Motor neuron (in vitro differentiated cells): ENCODE results near the gene PRSS33. TPM values are rescaled to one million over a fixed set of nuclear protein-coding genes. Genes with fewer than 3 reads are reported as not detected.
A peak's percentile ranks its signal among the peaks of the same experiment; 100 is the strongest.

Experiments used
- ATAC-seq, 8 experiments: fragments of 200-7000 bp; cut with Tn5 transposase; replicated peaks in 6 of 8; 2 replicates each; pipeline ENCODE4 v1.8.0; 2021; ENCODE audit warnings: mild to moderate bottlenecking in 8 of 8, moderate library complexity in 8 of 8
- H3K27ac ChIP-seq, 2 donors: fragments of 250-450 bp; sonication (Bioruptor Pico); 2 replicates each; pipeline ENCODE4 v1.9.0; 2021; ENCODE audit warnings: antibody characterized with exemption in 2 of 2, mild to moderate bottlenecking in 2 of 2, moderate library complexity in 1 of 2
- H3K4me1 ChIP-seq, 2 donors: fragments of 250-450 bp; sonication (Bioruptor Pico); replicated peaks in 1 of 2; 2 replicates each; pipeline ENCODE4 v1.6.1; 2021; ENCODE audit warnings: antibody characterized with exemption in 2 of 2, mild to moderate bottlenecking in 2 of 2, moderate library complexity in 1 of 2
- H3K4me3 ChIP-seq, 5 donors: fragments of 250-450 bp; sonication (Bioruptor Pico); 2 replicates each; pipeline ENCODE4 v1.9.0; 2021; ENCODE audit warnings: antibody characterized with exemption in 5 of 5, mild to moderate bottlenecking in 5 of 5, moderate library complexity in 4 of 5
- WGBS, 10 experiments: fragments of 450-650 bp; shearing (Covaris generic); methylation state at CpG; one replicate each; pipeline ENCODE4 v1.0.0; 2022; 5-methylcytosine and 5-hydroxymethylcytosine counted together
- in situ Hi-C, 9 experiments: fragments of 400-800 bp; cut with MboI; loops; one replicate each; pipeline ENCODE4 v1.15.0; 2021; ENCODE audit warnings: low sequenced_read_pairs in 9 of 9, low pct_unique_long_range_greater_than_20kb in 2 of 9; ENCODE audit not compliant: unreplicated experiment in 9 of 9
- total RNA-seq, 8 experiments: library from RNA; unstranded; fragments of 300-600 nt; gene quantifications; 2 replicates each; pipeline versions ENCODE4 v1.2.3 to v1.2.4, GENCODE V29; 2022

Gene PRSS33
- total RNA-seq, 8 experiments from 2014 or later: 0.22 to 0.51 (median 0.33) TPM; not detected in 4

DNA sequence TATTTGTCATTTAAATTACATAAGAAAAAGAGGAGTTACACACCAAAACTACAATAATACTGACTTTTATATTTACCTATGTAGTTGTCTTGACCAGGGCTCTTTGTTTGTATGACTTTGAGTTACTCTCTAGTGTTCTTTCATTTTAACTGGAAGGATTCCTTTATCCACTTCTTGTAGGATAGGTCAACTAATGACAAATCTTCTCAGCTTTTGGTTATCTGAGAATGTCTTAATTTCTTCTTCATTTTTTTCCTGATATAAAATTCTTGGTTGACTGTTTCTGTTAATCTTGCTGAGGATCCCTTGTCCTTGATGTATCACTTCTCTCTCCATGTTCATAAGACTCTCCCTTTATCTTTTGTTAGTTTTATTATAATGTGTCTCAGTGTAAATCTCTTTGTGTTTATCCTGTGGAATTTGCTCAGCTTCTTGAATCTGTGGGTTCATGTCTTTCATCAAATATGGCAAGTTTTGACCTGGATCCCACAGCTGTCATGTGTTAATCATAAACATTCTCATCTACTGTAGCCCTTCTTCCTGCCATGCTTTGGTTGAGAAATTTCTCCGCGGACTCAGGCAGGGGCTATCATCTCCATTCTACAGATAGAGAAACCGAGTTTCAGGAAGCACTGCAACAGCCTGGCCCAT is 16.3 kb upstream of the PRSS33 start:
- H3K4me1 ChIP-seq: no peaks in the 10 kb centered on the region
- no peak overlapping the region for H3K4me3 ChIP-seq
- ATAC-seq: no peak
- in situ Hi-C loops: no loop called here
- WGBS, 10 experiments: 20 to 92% (median 67%) methylated on average over 1 to 3 of the region's 3 CpGs; no CpG with 5 or more reads in 3 of the 10 experiments
- H3K27ac ChIP-seq: no peak overlapping the region

DNA sequence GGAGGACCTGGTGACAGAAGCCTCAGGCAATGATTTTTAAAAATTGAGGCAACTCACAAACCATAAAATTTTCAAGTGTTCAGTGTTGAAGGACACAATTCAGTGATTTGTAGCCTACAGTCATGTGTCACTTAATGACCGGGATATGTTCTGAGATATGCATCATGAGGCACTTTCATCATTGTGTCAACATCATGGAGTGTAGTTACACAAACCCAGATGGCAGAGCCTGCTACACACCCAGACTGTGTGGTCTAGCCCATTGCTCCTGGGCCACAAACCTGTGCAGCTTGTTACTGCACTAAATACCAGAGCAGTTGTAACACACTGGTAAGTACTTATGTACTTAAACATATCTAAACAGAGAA is 12.5 kb upstream of the PRSS33 start:
- Histone ChIP-seq H3K4me1 (no peaks in the 10 kb centered on the region), H3K4me3 (no peak overlapping the region), H3K27ac (no peak overlapping the region)
- WGBS, 10 experiments: 80 to 100% (median 100%) methylated on average over 1 of the region's 1 CpG; no CpG with 5 or more reads in 6 of the 10 experiments
- in situ Hi-C loops: no loop called here
- peak in 3 of 8 experiments; percentile 69 to 96 (median 85) for ATAC-seq

DNA sequence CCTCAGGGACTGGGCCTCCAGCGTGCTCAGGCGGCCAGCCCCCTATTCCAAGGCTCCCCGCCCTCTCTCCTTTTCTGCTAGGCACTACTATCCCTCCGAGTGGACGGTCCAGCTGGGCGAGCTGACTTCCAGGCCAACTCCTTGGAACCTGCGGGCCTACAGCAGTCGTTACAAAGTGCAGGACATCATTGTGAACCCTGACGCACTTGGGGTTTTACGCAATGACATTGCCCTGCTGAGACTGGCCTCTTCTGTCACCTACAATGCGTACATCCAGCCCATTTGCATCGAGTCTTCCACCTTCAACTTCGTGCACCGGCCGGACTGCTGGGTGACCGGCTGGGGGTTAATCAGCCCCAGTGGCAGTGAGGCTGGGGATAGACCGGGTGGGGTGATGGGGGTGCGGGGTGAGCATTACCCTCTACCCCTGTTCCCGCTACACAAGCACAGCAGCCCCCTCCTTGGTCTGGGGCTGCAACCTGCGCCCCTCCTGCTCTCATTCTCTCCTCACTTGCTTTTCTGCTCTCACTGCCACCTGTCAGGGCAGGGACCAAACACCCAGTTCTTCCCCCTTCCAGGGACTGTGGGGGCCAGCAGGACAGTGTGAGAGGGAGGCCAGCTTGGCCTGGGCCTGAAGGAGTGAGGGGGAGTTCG is 12.0 kb upstream of the PRSS33 start:
- no peak overlapping the region for H3K4me3 ChIP-seq
- in situ Hi-C loops: no loop called here
- ATAC-seq: peak in 1 of 8 experiments; percentile 70
- H3K27ac ChIP-seq: no peak overlapping the region
- no peaks in the 10 kb centered on the region for H3K4me1 ChIP-seq
- WGBS, 10 experiments: 67 to 100% (median 81%) methylated on average over 1 to 13 of the region's 21 CpGs; no CpG with 5 or more reads in 4 of the 10 experiments

DNA sequence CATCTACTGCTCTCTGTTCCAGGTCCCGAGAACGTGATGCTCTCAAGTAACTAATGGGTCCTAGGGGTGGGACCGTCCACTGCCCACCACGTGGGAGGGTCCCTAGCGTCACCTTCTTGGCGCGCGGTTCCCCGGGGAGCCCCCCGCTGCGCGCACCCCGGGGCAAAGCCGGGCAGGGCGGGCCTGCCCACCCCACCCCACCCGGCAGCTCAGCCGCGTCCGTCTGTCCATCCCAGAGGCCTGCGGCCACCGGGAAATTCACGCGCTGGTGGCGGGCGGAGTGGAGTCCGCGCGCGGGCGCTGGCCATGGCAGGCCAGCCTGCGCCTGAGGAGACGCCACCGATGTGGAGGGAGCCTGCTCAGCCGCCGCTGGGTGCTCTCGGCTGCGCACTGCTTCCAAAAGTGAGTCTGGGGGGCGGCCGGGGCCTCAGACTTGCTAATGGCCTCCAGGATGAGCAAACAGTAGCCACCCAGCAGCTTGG is 11.4 kb upstream of the PRSS33 start:
- ATAC-seq: peak in 2 of 8 experiments; percentile 23 to 34
- Histone ChIP-seq H3K4me3 (no peak overlapping the region), H3K4me1 (no peaks in the 10 kb centered on the region), H3K27ac (no peak overlapping the region)
- WGBS, 10 experiments: 75% methylated on average over 2 of the region's 39 CpGs; no CpG with 5 or more reads in 9 of the 10 experiments
- in situ Hi-C loops: no loop called here

DNA sequence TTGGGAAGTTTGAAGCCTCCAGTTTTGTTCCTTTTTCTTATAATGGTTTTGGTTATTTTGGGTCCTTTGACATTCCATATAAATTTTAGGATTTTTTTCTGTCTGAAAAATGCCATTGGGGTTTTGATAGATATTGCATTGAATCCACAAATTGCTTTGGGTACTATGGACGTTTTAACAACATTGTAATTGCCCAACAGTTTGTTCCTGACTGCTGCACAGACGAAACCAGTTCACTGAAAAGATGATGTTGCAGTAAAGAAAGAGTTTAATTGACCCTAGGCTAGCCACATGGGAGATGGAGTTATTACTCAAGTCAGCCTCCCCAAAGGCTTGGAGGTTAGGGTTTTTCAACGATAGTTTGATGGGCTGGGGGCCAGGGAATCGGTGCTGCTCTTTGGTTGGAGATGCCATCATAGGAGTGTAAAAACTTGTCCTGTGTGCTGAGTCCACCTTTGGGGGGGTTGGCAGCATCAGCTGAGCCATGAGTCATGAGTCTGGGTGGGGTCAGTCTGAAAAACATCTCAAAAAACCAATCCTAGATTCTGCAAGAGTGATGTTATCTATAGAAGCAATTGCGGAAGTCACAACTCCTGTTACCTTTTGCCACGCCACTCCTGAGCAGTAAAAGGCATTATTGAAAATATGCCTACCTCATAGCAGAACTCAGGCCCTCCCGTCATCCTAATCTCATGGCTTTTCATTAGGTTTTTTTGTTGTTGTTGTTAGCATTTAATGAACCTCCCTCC is 8.2 kb upstream of the PRSS33 start:
- peak in 2 of 8 experiments; percentile 59 to 69 for ATAC-seq
- WGBS, 10 experiments: 26 to 85% (median 64%) methylated on average over 2 to 7 of the region's 7 CpGs; no CpG with 5 or more reads in 1 of the 10 experiments
- H3K4me3 ChIP-seq: no peak overlapping the region
- no peak overlapping the region for H3K27ac ChIP-seq
- in situ Hi-C loops: no loop called here
- no peaks in the 10 kb centered on the region for H3K4me1 ChIP-seq

- ATAC-seq: no peak
- 67 to 100% (median 89%) methylated on average over 1 to 10 of the region's 10 CpGs for WGBS, 10 experiments
- in situ Hi-C loops: no loop called here
- Histone ChIP-seq H3K4me1 (peaks cover 0 to 8% of the 10 kb centered on the region in 2 donors), H3K4me3 (no peak overlapping the region), H3K27ac (no peak overlapping the region)
Measured at GRCh38 chr16:2792940-2793339, 5.6 kb upstream of the PRSS33 start.

DNA sequence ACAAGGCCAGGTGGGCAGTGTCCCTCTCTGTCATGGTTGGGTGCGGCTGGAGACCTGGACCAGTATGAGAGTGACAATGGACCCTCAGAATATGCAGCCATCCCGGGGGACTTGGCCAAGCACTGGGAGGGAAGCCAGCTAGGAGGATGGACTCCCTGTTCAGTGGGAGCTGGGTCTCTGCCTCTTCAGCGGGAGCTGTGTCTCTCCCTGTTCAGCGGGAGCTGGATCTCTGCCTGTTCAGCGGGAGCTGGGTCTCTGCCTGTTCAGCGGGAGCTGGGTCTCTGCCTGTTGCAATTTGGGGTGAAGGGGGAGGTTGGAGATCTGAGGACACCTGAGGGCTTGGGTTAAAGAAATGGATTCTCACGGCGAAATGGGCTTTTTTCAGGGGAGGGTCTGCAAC is 3.8 kb upstream of the PRSS33 start:
- no peak overlapping the region for H3K27ac ChIP-seq
- peaks cover 2 to 8% of the 10 kb centered on the region in 2 donors for H3K4me1 ChIP-seq
- in situ Hi-C loops: no loop called here
- no peak for ATAC-seq
- WGBS, 10 experiments: 30 to 100% (median 58%) methylated on average over 1 to 8 of the region's 8 CpGs; no CpG with 5 or more reads in 5 of the 10 experiments
- no peak overlapping the region for H3K4me3 ChIP-seq

DNA sequence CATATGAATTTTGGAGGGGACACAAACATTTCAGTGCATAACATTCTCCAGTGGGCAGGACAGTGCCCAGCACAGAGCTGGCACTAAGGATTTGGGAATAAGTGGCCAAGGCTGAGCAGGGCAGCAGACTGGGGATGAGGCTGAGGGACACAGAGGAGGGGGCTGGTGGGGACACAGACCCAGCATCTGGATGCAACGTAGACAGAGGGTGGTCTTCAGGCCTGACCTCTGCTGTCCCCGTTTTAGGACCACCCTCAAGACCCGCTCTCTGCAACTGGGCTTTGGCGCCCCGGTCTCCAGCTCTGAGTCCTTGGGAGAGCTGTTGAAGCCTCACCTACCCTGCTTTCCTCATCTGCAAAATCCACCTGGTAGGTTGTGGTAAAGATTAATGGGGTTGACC is 3.3 kb upstream of the PRSS33 start:
- Histone ChIP-seq H3K27ac (no peak overlapping the region), H3K4me1 (peaks cover 2 to 8% of the 10 kb centered on the region in 2 donors), H3K4me3 (no peak overlapping the region)
- whole genome bisulfite sequencing, 10 experiments: 70 to 100% methylated on average over 1 to 2 of the region's 5 CpGs; no CpG with 5 or more reads in 8 of the 10 experiments
- ATAC-seq: no peak
- in situ Hi-C loops: no loop called here

- in situ Hi-C loops: no loop called here
- no peak overlapping the region for H3K4me3 ChIP-seq
- H3K27ac ChIP-seq: no peak overlapping the region
- peak in 1 of 8 experiments; percentile 9 for ATAC-seq
- WGBS, 10 experiments: 5 to 80% (median 65%) methylated on average over 4 to 6 of the region's 7 CpGs; no CpG with 5 or more reads in 6 of the 10 experiments
- H3K4me1 ChIP-seq: peaks cover 4 to 8% of the 10 kb centered on the region in 2 donors
Measured at GRCh38 chr16:2787961-2788360, 601 bp upstream of the PRSS33 start.

GRCh38 chr16:2786826-2787151 is 571 bp downstream of the PRSS33 start:
- Histone ChIP-seq H3K27ac (no peak overlapping the region), H3K4me3 (no peak overlapping the region), H3K4me1 (peaks cover 4 to 8% of the 10 kb centered on the region in 2 donors)
- no peak for ATAC-seq
- no CpG with 5 or more reads among the region's 3 CpGs for WGBS, 10 experiments
- in situ Hi-C loops: no loop called here

- Histone ChIP-seq H3K4me3 (no peak overlapping the region), H3K27ac (no peak overlapping the region), H3K4me1 (peaks cover 4 to 8% of the 10 kb centered on the region in 2 donors)
- ATAC-seq: no peak
- 43 to 100% (median 67%) methylated on average over 1 to 4 of the region's 15 CpGs; no CpG with 5 or more reads in 3 of the 10 experiments for WGBS, 10 experiments
- in situ Hi-C loops: no loop called here
Measured at GRCh38 chr16:2786061-2786825, 1.1 kb downstream of the PRSS33 start.

DNA sequence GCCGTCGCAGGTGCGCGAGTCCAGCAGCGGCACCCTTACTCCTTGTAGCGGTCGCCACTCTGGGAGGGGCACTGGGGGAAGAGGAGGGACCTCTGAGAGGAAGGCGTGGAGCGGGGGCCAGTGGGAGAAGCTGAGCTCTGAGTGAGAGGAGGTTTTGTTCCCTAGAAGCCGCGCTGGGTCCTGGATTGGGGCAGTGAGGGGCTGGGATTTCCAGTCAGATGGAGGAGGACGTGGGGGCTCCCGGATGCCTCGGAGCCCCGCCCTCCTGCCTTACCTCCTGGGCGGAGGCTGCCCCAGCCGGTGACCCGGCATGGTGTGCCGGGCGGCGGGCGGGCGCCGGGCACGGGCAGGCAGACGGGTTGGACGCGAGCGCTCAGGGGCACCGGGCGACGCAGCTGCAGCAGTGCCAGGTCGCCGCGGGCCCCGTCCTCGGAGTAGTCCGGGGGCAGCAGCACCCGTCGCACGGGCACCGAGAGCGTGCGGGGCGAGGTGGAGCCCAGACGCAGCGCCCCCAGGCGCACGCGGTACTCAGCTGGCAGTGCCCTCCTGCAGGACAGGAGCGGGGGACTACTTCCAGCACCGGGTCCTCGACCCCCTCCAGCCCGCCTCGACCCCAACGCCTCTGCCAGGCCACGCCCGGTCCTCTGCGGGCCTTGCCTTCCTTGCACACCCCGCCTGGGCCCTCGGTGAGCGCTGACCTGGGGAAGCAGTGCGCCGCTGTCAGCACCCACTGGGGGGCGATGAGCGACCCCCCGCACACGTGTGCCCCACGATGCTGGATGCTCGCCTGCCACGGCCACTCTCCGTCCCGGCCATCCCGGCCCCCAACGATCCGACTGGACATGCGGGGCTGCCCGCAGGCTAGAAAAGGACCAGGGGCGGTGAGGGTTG is 2.0 kb downstream of the PRSS33 start:
- ATAC-seq: peak in 6 of 8 experiments; percentile 21 to 57 (median 43)
- H3K4me3 ChIP-seq: no peak overlapping the region
- in situ Hi-C loops: no loop called here

More for the DNA sequence above, 2.0 kb downstream of the PRSS33 start:
- WGBS, 10 experiments: 30% methylated on average over 2 of the region's 79 CpGs; no CpG with 5 or more reads in 9 of the 10 experiments
- Histone ChIP-seq H3K27ac (no peak overlapping the region), H3K4me1 (peaks cover 4 to 8% of the 10 kb centered on the region in 2 donors)
